ENCODE measurements around the gene UBE2E1.
A peak's percentile ranks its signal among the peaks of the same experiment; 100 is the strongest.
"Not testable (repeated sequence)": the region's sequence is repeated elsewhere in the genome, so short reads cannot be mapped to it uniquely, and the experiment has no call there.

The UBE2E1 gene

GRCh38 chr3:23884481-23884880 lies 78.7 kb downstream of the UBE2E1 start:
- no peak for DNase-seq

DNA sequence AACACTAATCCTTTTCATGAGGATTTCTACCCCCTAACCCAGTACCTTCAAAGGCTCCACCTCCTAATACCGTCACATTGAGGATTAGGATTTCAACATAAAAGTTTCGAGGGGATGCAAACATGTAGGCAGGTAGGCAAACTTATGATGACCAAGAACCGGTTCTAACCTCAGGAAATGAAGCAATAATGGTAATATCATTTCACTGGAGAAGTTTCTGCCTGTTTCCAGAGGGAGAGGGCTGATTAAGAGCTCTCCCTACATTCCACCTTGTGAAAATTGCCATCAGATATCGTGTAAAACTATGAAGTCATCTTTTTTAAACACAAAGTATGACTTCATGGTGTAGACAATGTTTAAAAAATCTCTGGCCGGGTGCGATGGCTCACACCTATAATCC lies 79.5 kb downstream of the UBE2E1 start:
- DNase-seq, result no peak

DNA sequence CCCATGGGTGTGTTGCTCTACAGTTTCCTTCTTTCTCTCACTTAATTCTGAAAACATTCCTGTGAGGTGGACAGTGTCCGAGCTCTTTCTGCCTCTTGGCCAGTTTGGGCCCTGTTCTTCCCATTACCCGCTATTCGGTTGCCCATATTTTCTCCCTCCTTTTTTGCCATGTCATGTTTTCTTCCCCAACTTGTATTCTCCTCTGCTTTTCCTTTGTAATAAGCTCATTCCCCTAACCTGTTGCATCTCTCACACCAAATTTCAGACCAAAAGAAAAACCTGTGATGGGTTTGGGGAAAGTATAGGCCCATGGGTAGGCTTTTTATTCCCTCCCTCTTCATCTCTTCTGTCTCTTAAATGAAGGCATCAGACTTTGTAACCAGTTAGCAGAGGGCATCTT lies 80.6 kb downstream of the UBE2E1 start:
- no peak for DNase-seq

GRCh38 chr3:23888617-23889228 lies 83.0 kb downstream of the UBE2E1 start:
- DNase-seq, result no peak

DNA sequence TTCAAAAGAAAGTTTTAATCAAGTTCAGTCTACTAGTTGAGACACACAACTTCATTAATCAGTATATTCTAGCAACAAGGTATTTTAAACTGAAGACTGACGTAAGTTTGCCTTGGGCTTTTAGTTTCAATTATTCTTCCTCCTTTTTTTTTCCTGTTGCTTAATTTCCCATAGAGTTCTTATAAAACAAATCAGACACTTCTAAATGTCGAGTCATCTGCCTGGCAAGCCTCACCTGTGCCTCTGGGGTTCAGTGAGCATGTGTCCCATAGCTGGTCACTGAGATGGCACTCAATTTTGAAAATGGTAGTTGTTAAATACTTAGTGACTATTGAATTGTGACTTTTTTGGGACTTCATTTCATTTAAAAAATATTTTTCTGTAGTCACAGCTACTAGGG lies 83.6 kb downstream of the UBE2E1 start:
- no peak for DNase-seq

- no peak for DNase-seq
These were observed 84.2 kb downstream of the UBE2E1 start for GRCh38 chr3:23889950-23890349.

GRCh38 chr3:23894254-23895061 lies 88.7 kb downstream of the UBE2E1 start:
- no peak for DNase-seq

DNA sequence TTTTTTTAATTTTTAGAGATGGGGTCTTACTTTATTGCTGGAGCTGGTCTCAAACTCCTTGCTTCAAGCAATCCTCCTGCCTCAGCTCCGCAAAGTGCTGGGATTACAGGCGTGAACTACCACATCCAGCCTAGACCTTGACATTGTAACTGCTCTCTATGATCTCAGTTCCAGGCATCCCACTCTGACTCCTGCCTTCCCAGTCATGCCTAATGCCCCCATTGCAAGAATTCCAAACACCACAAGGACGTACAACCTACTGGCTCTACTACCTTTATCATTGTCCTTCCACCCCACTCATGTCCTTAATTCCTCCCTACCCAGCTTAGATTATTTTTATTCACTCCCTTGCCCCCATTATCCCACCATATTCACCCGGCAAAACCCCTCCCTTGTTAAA lies 89.4 kb downstream of the UBE2E1 start:
- no peak for DNase-seq

GRCh38 chr3:23900744-23901143 lies 95.0 kb downstream of the UBE2E1 start:
- no peak for DNase-seq

DNA sequence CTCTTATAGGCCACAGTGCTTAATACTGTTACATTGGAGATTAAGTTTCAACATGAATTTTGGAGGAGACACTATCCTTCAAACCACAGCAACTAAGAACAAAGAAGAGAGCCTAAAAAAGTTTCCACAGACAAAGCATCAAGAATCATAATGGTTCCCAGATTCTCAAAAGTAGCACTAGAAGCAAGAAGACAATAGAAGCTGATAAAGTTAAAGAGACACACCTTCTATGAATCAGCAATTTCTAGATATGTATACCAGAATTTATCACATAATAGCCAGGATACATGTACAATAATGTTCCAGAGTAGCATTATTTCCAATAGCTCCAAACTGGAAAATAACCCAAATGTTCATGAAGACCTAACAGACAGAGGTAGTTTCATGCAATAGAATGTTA lies 98.8 kb downstream of the UBE2E1 start:
- no peak for DNase-seq

DNA sequence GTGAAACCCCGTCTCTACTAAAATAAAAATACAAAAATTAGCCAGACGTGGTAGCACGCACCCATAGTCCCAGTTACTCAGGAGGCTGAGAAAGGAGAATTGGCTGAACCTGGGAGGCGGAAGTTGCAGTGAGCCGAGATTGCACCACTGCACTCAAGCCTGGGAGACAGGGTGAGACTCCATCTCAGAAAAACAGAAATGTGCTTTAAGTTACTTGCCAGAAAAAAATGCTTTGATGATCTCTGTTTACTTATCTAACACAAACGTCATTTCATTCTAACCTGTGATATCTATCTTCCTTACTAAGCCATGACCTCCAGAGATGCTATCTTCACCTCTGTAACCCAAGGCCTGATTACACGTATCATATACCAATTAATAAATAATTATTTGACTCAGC lies 103.6 kb downstream of the UBE2E1 start:
- DNase-seq, result no peak

DNA sequence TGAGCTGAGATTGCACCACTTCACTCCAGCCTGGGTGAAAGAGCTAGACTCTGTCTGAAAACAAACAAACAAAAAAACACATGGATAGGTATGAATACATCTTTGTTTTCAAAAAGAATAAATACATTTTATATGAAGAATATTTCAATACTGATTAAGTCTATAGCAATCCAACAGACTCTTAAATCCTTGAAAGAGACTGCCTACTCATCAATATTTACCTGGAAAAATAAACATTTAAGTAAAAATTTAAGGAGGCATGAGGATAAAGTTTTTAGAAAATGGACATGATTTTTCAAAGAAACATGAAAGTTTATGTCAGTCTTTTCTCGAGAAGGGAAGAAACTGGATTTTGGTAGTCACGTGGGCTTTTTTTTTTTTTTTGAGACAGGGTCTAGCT lies 105.6 kb downstream of the UBE2E1 start:
- DNase-seq, result no peak

DNA sequence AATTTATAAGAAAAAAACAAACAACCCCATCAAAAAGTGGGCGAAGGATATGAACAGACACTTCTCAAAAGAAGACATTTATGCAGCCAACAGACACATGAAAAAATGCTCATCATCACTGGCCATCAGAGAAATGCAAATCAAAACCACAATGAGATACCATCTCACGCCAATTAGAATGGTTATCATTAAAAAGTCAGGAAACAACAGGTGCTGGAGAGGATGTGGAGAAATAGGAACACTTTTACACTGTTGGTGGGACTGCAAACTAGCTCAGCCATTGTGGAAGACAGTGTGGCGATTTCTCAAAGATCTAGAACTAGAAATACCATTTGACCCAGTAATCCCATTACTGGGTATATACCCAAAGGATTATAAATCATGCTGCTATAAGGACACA lies 106.6 kb downstream of the UBE2E1 start:
- DNase-seq, result not testable (repeated sequence)

DNA sequence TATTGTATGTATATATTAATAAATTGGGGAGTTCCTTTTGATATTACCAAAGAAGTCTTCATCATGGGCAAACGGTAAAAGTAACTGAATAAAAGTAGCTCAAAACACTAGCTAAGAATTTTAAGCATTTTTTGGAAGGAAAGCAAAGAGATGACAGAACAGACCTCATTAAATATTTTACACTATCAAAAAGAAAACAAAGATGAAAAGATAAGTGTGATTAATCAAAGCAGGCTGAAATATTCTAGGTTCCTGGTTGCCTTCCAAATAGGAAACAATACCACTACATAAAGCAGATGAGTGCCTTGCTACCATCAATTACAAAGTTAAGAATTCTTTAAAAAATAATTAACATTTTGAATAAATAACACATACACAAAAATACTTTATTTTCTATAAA lies 107.4 kb downstream of the UBE2E1 start:
- DNase-seq, result no peak

- DNase-seq, result no peak
These were observed 108.4 kb downstream of the UBE2E1 start for GRCh38 chr3:23913873-23914743.

DNA sequence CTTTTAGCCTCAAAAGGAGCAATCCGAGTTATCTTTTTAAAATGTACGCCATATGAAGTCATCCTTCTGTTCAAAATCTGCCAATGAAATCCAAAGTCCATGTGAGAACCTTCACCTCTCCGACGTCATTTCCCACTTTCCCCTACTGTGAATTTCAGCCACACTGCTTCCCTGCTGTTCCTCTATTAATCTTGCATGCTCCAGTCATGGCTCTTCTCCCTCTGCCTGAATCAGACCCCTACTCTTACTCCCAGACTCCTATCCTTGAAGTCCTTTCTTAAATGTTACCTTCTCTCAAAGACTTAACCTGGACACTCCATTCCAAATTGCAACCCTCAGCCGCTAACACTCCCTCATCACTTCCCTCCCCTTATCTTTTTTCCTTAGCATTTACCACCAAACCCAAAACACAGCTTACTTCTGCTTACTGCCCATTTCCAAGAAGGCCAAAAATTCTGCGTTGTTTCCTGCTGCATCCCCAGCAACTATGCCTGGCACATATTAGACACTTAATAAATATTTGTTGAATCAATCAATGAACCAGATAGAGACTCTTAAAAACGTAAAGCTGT lies 109.9 kb downstream of the UBE2E1 start:
- DNase-seq, result no peak

- no peak for DNase-seq
These were observed 110.6 kb downstream of the UBE2E1 start for GRCh38 chr3:23916152-23916885.

- peak; percentile 97 for DNase-seq
These were observed 111.3 kb downstream of the UBE2E1 start, which contains the start of the genes NKIRAS1 and RPL15 for GRCh38 chr3:23916886-23917678. TSS of gene NKIRAS1 (minus strand) at chr3:23916990. CDS start at chr3:23910904, 6,086 bp downstream. TSS of gene RPL15 (plus strand) at chr3:23917132. CDS start at chr3:23917860, 728 bp downstream.

GRCh38 chr3:23917679-23918303 lies 112.0 kb downstream of the UBE2E1 start:
- not testable (repeated sequence) for DNase-seq

DNA sequence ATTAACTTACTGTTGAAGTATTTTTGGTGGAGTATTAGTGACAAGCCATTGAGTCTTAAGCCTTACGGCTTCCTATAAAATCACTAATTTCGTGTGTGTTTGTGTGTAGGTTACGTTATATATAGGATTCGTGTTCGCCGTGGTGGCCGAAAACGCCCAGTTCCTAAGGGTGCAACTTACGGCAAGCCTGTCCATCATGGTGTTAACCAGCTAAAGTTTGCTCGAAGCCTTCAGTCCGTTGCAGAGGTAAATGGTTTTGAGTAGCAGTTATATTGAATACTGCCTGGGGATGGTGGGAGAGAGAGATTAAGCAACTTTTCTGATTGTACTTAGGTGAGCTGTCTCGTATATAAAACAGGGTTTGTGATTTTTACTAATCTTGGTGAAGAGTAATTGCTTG lies 112.6 kb downstream of the UBE2E1 start:
- DNase-seq, result not testable (repeated sequence)

DNA sequence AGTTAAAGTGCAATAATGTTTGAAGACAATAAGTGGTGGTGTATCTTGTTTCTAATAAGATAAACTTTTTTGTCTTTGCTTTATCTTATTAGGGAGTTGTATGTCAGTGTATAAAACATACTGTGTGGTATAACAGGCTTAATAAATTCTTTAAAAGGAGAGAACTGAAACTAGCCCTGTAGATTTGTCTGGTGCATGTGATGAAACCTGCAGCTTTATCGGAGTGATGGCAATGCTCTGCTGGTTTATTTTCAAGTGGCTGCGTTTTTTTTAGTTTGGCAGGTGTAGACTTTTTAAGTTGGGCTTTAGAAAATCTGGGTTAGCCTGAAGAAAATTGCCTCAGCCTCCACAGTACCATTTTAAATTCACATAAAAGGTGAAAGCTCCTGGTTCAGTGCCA lies 113.9 kb downstream of the UBE2E1 start:
- DNase-seq, result no peak
